ENCODE measurements around the gene NDUFA12.

DNA sequence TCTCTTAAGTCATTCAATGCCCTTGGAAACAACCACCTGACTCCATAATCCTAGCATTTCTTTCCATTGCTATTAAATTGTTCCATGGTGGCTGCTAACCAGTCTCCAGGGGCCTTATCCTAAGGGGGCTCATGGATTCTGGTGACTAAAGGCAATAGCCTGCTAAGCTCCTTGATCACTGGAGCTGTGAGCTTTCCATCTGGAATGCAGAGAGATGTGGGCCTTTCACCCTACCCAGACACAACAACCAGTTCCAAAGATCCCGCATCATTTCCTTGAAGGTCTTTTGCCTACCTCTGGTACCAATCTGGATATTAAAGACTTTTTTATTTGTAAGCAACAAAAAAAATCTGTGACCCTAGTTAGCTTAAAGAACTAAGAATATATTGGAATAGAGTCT, 32.9 kb downstream of the NDUFA12 start:
- TF ChIP-seq SRF (IDR thresholded peaks at IDR 0.05; ENCODE audit: low read depth) (no peak), POLR2AphosphoS5 (IDR thresholded peaks at IDR 0.05; ENCODE audit: low read depth, low read length) (no peak)

Data from HCT116 (cell line).